Stomach (tissue), 9 donors: ENCODE results near the gene EIF4G3. TPM values are rescaled to one million over a fixed set of nuclear protein-coding genes. Genes with fewer than 3 reads are reported as not detected.
"Not testable (repeated sequence)": the region's sequence is repeated elsewhere in the genome, so short reads cannot be mapped to it uniquely, and the experiment has no call there.

Experiments used
- DNase-seq, 2 donors: peaks; one replicate each; pipeline versions ENCODE4 v3.0.0 to v3.0.0-alpha.2; 2013 to 2019
- H3K27ac ChIP-seq, 5 donors: fragments of 200-600 bp in 4 of 5; sonication (generic) in 4 of 5; one replicate each; pipeline ENCODE4 v1.5.1; 2013 to 2019; ENCODE audit warnings: mild to moderate bottlenecking in 1 of 5, moderate library complexity in 1 of 5
- H3K27me3 ChIP-seq, 3 donors: fragments of 200-600 bp; sonication (generic); one replicate each; pipeline ENCODE4 v1.5.1; 2017 to 2019; ENCODE audit warnings: mixed run types in 1 of 3
- H3K36me3 ChIP-seq, 4 donors: fragments of 200-600 bp; sonication (generic); 1 replicate in 3 of 4; 2 replicates in 1 of 4; pipeline ENCODE4 v1.5.1; 2016 to 2019
- H3K4me1 ChIP-seq, 4 donors: fragments of 200-600 bp; sonication (generic); one replicate each; pipeline ENCODE4 v1.5.1; 2016 to 2019
- H3K4me3 ChIP-seq, 4 donors: fragments of 200-600 bp; sonication (generic) in 3 of 4; one replicate each; pipeline ENCODE4 v1.5.1; 2016 to 2019; ENCODE audit warnings: mild to moderate bottlenecking in 1 of 4
- H3K9me3 ChIP-seq, 4 donors: fragments of 200-600 bp; sonication (generic); one replicate each; pipeline ENCODE4 v1.5.1; 2016 to 2019
- EP300 ChIP-seq: sonication (generic); formaldehyde crosslinking; IDR thresholded peaks from one replicate; pipeline ENCODE4 v1.6.1; 2017; ENCODE audit warnings: antibody characterized with exemption
- POLR2A ChIP-seq, 4 donors: fragments of 450-650 bp; IDR thresholded peaks; one replicate each; pipeline ENCODE4 v1.6.1; 2016; ENCODE audit warnings: antibody characterized with exemption in 4 of 4, control low read depth in 2 of 4, mild to moderate bottlenecking in 1 of 4, moderate library complexity in 1 of 4
- POLR2AphosphoS5 ChIP-seq, 3 donors: sonication (generic); formaldehyde crosslinking; IDR thresholded peaks; one replicate each; pipeline ENCODE4 v1.6.1; 2016; ENCODE audit warnings: antibody characterized with exemption in 3 of 3
- WGBS, 5 donors: extraction: QIAGEN DNeasy Blood & Tissue Kit in 3 of 5; methylation state at CpG; one replicate each; pipeline versions ENCODE4 v1.1.5 to v1.1.7; 2013 to 2018; 5-methylcytosine and 5-hydroxymethylcytosine counted together
- intact Hi-C: fragments of 100-400 bp; cut with DNase I; formaldehyde crosslinking; loops from one replicate; pipeline ENCODE4 v1.15.1; 2023; ENCODE audit warnings: low total_unique reads
- polyA plus RNA-seq, 3 donors: library from polyadenylated mRNA; stranded (reverse); fragments of 200-250 nt; gene quantifications; one replicate each; pipeline ENCODE4 v1.2.3, GENCODE V29; 2013
- total RNA-seq, 5 donors: library from RNA; depleted of rRNA; stranded (reverse); fragments of >200 nt; gene quantifications; one replicate each; pipeline versions ENCODE4 v1.1.0 to v1.2.3, GENCODE V29; 2014 to 2016
- TF ChIP-seq, protein P1 (sequence below), 7 experiments: fragments of 450-650 bp in 4 of 7; fragments of 200-600 bp in 3 of 7; sonication (generic) in 3 of 7; IDR thresholded peaks; one replicate each; pipeline ENCODE4 v1.5.1; 2016 to 2019; ENCODE audit warnings: antibody characterized with exemption in 7 of 7, control low read depth in 2 of 7, mild to moderate bottlenecking in 1 of 7
- donor health status: healthy with polysubstance abuse.
- donor health status: Bipolar disorder and iron deficiency.
- donor health status: healthy.

EIF4G3 gene
- total and polyA plus RNA-seq, 8 donors: 6.3 to 63.3 (median 44.7) TPM

DNA sequence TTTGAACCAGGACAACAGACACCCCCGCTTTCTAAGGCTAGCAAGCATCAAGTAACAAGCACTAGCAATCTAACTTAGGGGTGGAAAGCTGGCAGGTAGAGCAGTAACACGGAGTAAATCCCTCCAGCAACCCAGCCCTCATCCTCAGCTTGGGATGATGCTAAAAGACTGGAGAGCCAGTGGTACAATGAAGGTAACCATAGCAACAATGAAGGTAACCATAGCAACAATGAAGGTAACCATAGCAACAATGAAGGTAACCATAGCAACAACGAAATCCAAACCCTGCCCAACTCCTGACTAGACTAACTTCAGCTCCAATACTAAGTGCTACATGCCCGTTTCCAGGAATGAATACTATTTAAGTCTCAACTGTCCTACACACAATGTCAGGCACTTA lies 22.2 kb upstream of the EIF4G3 start:
- peaks cover 0 to 10% (median 3%) of the 10 kb centered on the region in 4 donors for H3K4me1 ChIP-seq
- no peaks in the 10 kb centered on the region for H3K9me3 ChIP-seq
- no peaks in the 10 kb centered on the region for H3K36me3 ChIP-seq
- no peak for TF ChIP-seq EP300
- H3K27me3 ChIP-seq: peaks cover 0 to 10% (median 0%) of the 10 kb centered on the region in 3 donors
- 58 to 67% (median 63%) methylated on average over 4 of the region's 4 CpGs for WGBS, 5 donors
- no peak overlapping the region for H3K4me3 ChIP-seq
- DNase-seq: no peak
- no peak overlapping the region for H3K27ac ChIP-seq
- intact Hi-C loops: loop anchor here (5.0 to 10.0 kb wide), 2 partner anchors 217 to 504 kb away; no protein-coding TSS in a partner anchor

DNA sequence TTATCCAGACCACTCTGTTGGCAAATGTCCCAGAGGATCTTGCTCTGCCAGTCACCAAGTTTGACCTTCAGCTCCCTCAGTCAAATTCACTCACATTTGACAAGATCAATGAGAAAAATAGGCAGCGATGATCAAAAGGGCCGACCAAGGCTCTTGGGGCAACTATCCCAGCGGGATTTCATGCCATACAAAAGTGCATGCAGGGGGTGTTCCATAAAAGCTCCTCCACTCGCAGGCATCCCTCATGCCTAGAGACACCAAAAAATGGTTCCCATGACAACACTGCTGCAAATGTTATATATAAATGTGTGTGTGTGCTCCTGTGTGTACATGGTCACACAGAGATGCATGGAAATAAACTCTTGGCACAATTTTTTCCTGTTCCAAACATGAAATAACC lies 16.2 kb upstream of the EIF4G3 start:
- TF ChIP-seq, protein P1, sequence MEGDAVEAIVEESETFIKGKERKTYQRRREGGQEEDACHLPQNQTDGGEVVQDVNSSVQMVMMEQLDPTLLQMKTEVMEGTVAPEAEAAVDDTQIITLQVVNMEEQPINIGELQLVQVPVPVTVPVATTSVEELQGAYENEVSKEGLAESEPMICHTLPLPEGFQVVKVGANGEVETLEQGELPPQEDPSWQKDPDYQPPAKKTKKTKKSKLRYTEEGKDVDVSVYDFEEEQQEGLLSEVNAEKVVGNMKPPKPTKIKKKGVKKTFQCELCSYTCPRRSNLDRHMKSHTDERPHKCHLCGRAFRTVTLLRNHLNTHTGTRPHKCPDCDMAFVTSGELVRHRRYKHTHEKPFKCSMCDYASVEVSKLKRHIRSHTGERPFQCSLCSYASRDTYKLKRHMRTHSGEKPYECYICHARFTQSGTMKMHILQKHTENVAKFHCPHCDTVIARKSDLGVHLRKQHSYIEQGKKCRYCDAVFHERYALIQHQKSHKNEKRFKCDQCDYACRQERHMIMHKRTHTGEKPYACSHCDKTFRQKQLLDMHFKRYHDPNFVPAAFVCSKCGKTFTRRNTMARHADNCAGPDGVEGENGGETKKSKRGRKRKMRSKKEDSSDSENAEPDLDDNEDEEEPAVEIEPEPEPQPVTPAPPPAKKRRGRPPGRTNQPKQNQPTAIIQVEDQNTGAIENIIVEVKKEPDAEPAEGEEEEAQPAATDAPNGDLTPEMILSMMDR (IDR thresholded peaks at IDR 0.05): no peak
- TF ChIP-seq EP300: no peak
- no peak for TF ChIP-seq POLR2A (IDR thresholded peaks at IDR 0.05)
- TF ChIP-seq POLR2AphosphoS5 (IDR thresholded peaks at IDR 0.05): no peak
- no peak overlapping the region for H3K4me3 ChIP-seq
- intact Hi-C loops: loop anchor here (10.0 kb wide), 1 partner anchor 498 kb away; no protein-coding TSS in a partner anchor
- 78 to 84% (median 82%) methylated on average over 4 of the region's 4 CpGs for whole genome bisulfite sequencing, 5 donors
- no peak for DNase-seq
- peaks cover 0 to 35% (median 9%) of the 10 kb centered on the region in 4 donors for H3K4me1 ChIP-seq
- no peaks in the 10 kb centered on the region for H3K36me3 ChIP-seq
- H3K27ac ChIP-seq: no peak overlapping the region
- H3K27me3 ChIP-seq: no peaks in the 10 kb centered on the region
- no peaks in the 10 kb centered on the region for H3K9me3 ChIP-seq

DNA sequence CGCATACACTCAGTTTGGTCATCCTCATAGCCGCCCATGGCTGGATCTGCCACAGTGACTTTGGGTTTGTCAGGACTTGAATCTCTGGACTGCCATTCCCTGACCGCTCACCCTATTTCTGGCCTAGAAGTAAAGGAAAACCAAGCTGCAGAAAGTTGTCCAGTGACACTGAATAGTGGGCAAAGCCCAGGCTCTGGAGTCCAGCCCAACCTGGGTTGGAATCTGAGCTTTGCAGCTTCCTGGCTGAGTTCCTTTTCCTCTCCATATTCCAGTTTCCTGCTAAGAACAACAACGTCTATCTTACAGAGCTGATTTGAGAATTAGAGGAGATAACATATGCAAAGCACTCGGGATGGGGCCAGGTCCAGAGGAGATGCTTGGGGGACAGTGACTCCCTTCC lies 15.6 kb upstream of the EIF4G3 start:
- H3K27me3 ChIP-seq: no peaks in the 10 kb centered on the region
- no peak for DNase-seq
- H3K4me3 ChIP-seq: no peak overlapping the region
- H3K4me1 ChIP-seq: peaks cover 0 to 35% (median 9%) of the 10 kb centered on the region in 4 donors
- no peak for TF ChIP-seq POLR2AphosphoS5 (IDR thresholded peaks at IDR 0.05)
- TF ChIP-seq, protein P1 (IDR thresholded peaks at IDR 0.05): no peak
- no peak for TF ChIP-seq EP300
- no peak for TF ChIP-seq POLR2A (IDR thresholded peaks at IDR 0.05)
- 27 to 66% (median 62%) methylated on average over 3 to 5 of the region's 5 CpGs for WGBS, 5 donors
- H3K9me3 ChIP-seq: no peaks in the 10 kb centered on the region
- intact Hi-C loops: loop anchor here (10.0 kb wide), 1 partner anchor 497 kb away; no protein-coding TSS in a partner anchor
- no peaks in the 10 kb centered on the region for H3K36me3 ChIP-seq
- peak overlapping the region in 1 of 5 donors; percentile 33 for H3K27ac ChIP-seq

DNA sequence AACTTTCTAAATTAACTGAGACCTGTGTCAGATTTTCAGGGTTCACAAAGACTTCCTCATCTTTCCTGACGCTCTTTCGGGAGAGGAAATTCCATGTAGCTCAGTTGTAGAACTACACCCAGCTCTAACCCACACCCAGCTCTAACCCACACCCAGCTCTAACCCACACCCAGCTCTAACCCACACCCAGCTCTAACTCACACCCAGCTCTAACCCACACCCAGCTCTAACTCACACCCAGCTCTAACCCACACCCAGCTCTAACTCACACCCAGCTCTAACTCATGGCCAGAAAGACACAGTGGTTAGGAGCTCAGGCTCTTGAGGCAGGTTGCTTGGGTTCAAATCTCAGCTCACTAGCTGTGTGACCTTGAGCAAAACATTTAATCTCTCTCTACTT lies 14.1 kb upstream of the EIF4G3 start:
- not testable (repeated sequence) for H3K36me3 ChIP-seq, DNase-seq, H3K9me3 ChIP-seq, H3K4me3 ChIP-seq, H3K27me3 ChIP-seq
- H3K27ac ChIP-seq: peak overlapping the region in 2 of 5 donors; percentile 63 to 65
- peaks cover 0 to 35% (median 9%) of the 10 kb centered on the region in 4 donors for H3K4me1 ChIP-seq
- whole genome bisulfite sequencing, 5 donors: 41 to 72% (median 55%) methylated on average over 2 of the region's 2 CpGs
- intact Hi-C loops: loop anchor here (10.0 kb wide), 1 partner anchor 496 kb away; no protein-coding TSS in a partner anchor

DNA sequence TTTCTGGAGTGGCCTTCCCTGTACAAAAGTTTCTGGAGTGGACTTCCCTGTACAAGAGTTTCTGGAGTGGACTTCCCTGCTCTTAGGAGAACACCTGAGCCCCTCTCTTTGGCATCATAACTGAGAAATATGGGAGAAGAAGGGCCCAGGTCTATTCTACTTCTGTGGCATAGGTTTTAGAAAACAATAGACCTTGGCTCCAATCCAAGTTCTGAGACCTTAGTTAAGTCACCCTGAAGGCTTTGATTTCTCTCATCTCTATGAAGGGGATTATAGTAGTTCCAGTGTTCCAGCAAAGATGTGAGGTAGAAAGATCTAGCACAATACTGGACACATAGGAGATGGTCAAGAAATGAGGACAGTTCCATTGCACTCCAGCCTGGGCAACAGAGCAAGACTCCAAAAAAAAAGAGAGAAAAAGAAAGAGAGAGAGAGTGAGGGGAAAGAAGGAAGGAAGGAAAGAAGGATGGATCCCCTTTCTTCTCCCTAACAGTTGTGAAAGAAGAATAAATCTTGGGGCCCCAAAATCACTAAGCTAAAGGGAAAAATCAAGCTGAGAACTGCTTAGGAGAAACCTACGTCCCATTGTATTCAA lies 13.3 kb upstream of the EIF4G3 start:
- Histone ChIP-seq H3K36me3 (no peaks in the 10 kb centered on the region), H3K27ac (peak overlapping the region in 1 of 5 donors; percentile 65), H3K4me3 (no peak overlapping the region), H3K4me1 (peaks cover 0 to 27% (median 6%) of the 10 kb centered on the region in 4 donors), H3K27me3 (no peaks in the 10 kb centered on the region), H3K9me3 (no peaks in the 10 kb centered on the region)
- TF ChIP-seq EP300 (no peak), POLR2A (IDR thresholded peaks at IDR 0.05) (no peak), POLR2AphosphoS5 (IDR thresholded peaks at IDR 0.05) (no peak)
- TF ChIP-seq, protein P1 (IDR thresholded peaks at IDR 0.05): no peak
- peak in 1 of 2 donors; percentile 40 for DNase-seq
- intact Hi-C loops: loop anchor here (10.0 kb wide), 1 partner anchor 495 kb away; no protein-coding TSS in a partner anchor
- 95 to 100% (median 97%) methylated on average over 1 of the region's 1 CpG for WGBS, 5 donors
